HepG2 (cell line): ENCODE measurements around the gene CREB3. TPM values are rescaled to one million over a fixed set of nuclear protein-coding genes. Genes with fewer than 3 reads are reported as not detected.

Experiments used
- ARNTL ChIP-seq: sonication (generic); formaldehyde crosslinking; IDR thresholded peaks from 2 replicates; pipeline ENCODE4 v1.4.0; 2020; ENCODE audit warnings: mild to moderate bottlenecking, missing genetic modification reagents
- HCFC1 ChIP-seq: fragments of 150-350 bp; IDR thresholded peaks from 2 replicates; pipeline ENCODE4 v1.6.1; 2014; ENCODE audit warnings: low read depth, low read length
- POGZ ChIP-seq: sonication (generic); formaldehyde crosslinking; IDR thresholded peaks from 2 replicates; pipeline ENCODE4 v1.4.0; 2020; ENCODE audit warnings: mild to moderate bottlenecking, missing genetic modification reagents
- TARDBP ChIP-seq: sonication (generic); formaldehyde crosslinking; IDR thresholded peaks from 2 replicates; pipeline ENCODE4 v1.8.0; 2022; ENCODE audit warnings: mild to moderate bottlenecking, missing genetic modification reagents
- UBTF ChIP-seq: sonication (generic); formaldehyde crosslinking; IDR thresholded peaks from 2 replicates; pipeline ENCODE4 v1.4.0; 2020; ENCODE audit warnings: mild to moderate bottlenecking, missing genetic modification reagents
- ZBTB33 ChIP-seq: sonication (generic); formaldehyde crosslinking; IDR thresholded peaks from 2 replicates; pipeline ENCODE4 v1.4.0; 2020; ENCODE audit warnings: missing genetic modification reagents
- ZNF281 ChIP-seq: sonication (generic); formaldehyde crosslinking; IDR thresholded peaks from 2 replicates; pipeline ENCODE4 v1.4.0; 2020; ENCODE audit warnings: missing genetic modification reagents, borderline replicate concordance
- ZNF546 ChIP-seq: sonication (generic); formaldehyde crosslinking; conservative IDR thresholded peaks from 2 replicates; pipeline ENCODE4 v1.8.1; 2023; ENCODE audit warnings: mild to moderate bottlenecking, missing genetic modification reagents
- polyA plus RNA-seq, 8 experiments: library from polyadenylated mRNA; depleted of rRNA in 3 of 8; stranded (reverse) in 7 of 8; unstranded in 1 of 8; fragments of >200 nt; fragmentation: Illumina TruSeq in 4 of 8; extraction: Trizol in 4 of 8; gene quantifications; 2 replicates each; pipeline versions ENCODE4 v1.2.1 to v1.2.3, GENCODE V29; 2011 to 2016; ENCODE audit warnings: low read depth in 4 of 8, missing spikeins in 1 of 8, mixed read lengths in 1 of 8; ENCODE audit not compliant: insufficient read depth in 1 of 8
- total RNA-seq, 5 experiments: library from RNA; depleted of rRNA; stranded (reverse); fragments of >200 nt; fragmentation: Illumina TruSeq; extraction: Trizol; gene quantifications; 2 replicates each; pipeline ENCODE4 v1.2.3, GENCODE V29; 2016; ENCODE audit warnings: low read depth in 1 of 5
- TF ChIP-seq, protein P1 (sequence below): sonication (generic); formaldehyde crosslinking; IDR thresholded peaks from 2 replicates; pipeline ENCODE4 v1.5.1; 2020; ENCODE audit warnings: missing genetic modification reagents, mild to moderate bottlenecking, borderline replicate concordance
- TF ChIP-seq, protein P2 (sequence below): sonication (generic); formaldehyde crosslinking; IDR thresholded peaks from 2 replicates; pipeline ENCODE4 v1.5.0; 2020; ENCODE audit warnings: missing genetic modification reagents
- TF ChIP-seq, protein P3 (sequence below): sonication (generic); formaldehyde crosslinking; IDR thresholded peaks from 2 replicates; pipeline ENCODE4 v1.9.0; 2022; ENCODE audit warnings: missing genetic modification reagents, mild to moderate bottlenecking, borderline replicate concordance
- TF ChIP-seq, protein P4 (sequence below): sonication (generic); formaldehyde crosslinking; IDR thresholded peaks from 2 replicates; pipeline ENCODE4 v1.4.0; 2020; ENCODE audit warnings: missing genetic modification reagents
- TF ChIP-seq, protein P5 (sequence below): sonication (generic); formaldehyde crosslinking; IDR thresholded peaks from 2 replicates; pipeline ENCODE4 v1.4.0; 2020; ENCODE audit warnings: mild to moderate bottlenecking, missing genetic modification reagents

Gene CREB3
- total and polyA plus RNA-seq, 2 of the 13 experiments (the other 11 are each of a cell fraction or from before 2014, with no cell fraction given): 11.1 to 34.2 TPM

DNA sequence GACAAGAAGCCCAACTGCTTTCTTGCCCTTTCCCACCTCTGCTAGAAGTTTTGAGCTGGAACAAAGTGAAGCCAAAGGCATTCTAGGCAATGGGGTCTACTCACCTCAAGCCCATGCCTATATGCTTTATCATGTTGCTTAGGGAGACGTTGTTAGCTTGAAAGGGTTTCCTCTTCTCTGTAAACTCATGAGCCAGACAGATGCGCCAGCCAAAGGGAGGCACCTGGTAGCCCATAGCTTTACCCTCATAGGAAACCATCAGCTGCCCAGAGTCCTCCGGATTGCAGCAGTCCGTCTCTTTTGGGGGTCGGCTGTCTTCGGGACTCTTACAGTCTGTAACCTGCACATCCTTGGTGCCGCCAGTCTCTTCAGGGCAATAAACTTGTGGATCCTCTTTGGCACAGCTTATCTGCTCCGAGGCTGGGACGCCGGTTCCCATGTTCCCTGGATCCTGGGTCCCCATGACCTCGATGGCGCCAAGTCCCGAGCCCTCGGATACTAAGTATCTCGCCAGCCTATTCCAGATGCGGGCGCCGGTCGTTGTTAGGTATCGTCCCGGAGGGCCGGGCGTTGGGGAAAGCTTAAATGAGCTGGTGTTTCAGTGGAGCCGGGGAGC, 15.9 kb downstream of the CREB3 start (continued):
- TF ChIP-seq, protein P1, sequence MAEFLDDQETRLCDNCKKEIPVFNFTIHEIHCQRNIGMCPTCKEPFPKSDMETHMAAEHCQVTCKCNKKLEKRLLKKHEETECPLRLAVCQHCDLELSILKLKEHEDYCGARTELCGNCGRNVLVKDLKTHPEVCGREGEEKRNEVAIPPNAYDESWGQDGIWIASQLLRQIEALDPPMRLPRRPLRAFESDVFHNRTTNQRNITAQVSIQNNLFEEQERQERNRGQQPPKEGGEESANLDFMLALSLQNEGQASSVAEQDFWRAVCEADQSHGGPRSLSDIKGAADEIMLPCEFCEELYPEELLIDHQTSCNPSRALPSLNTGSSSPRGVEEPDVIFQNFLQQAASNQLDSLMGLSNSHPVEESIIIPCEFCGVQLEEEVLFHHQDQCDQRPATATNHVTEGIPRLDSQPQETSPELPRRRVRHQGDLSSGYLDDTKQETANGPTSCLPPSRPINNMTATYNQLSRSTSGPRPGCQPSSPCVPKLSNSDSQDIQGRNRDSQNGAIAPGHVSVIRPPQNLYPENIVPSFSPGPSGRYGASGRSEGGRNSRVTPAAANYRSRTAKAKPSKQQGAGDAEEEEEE (CRISPR knock-in tag): no peak
- no peak for TF ChIP-seq ZBTB33 (CRISPR knock-in tag)
- TF ChIP-seq POGZ (CRISPR knock-in tag): no peak
- no peak for TF ChIP-seq ZNF281 (CRISPR knock-in tag)
- TF ChIP-seq, protein P2, sequence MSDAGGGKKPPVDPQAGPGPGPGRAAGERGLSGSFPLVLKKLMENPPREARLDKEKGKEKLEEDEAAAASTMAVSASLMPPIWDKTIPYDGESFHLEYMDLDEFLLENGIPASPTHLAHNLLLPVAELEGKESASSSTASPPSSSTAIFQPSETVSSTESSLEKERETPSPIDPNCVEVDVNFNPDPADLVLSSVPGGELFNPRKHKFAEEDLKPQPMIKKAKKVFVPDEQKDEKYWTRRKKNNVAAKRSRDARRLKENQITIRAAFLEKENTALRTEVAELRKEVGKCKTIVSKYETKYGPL: no peak
- TF ChIP-seq UBTF (CRISPR knock-in tag): no peak
- TF ChIP-seq ARNTL: no peak
- TF ChIP-seq, protein P3, sequence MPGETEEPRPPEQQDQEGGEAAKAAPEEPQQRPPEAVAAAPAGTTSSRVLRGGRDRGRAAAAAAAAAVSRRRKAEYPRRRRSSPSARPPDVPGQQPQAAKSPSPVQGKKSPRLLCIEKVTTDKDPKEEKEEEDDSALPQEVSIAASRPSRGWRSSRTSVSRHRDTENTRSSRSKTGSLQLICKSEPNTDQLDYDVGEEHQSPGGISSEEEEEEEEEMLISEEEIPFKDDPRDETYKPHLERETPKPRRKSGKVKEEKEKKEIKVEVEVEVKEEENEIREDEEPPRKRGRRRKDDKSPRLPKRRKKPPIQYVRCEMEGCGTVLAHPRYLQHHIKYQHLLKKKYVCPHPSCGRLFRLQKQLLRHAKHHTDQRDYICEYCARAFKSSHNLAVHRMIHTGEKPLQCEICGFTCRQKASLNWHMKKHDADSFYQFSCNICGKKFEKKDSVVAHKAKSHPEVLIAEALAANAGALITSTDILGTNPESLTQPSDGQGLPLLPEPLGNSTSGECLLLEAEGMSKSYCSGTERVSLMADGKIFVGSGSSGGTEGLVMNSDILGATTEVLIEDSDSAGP: no peak
- TF ChIP-seq, protein P4, sequence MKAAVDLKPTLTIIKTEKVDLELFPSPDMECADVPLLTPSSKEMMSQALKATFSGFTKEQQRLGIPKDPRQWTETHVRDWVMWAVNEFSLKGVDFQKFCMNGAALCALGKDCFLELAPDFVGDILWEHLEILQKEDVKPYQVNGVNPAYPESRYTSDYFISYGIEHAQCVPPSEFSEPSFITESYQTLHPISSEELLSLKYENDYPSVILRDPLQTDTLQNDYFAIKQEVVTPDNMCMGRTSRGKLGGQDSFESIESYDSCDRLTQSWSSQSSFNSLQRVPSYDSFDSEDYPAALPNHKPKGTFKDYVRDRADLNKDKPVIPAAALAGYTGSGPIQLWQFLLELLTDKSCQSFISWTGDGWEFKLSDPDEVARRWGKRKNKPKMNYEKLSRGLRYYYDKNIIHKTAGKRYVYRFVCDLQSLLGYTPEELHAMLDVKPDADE (CRISPR knock-in tag): no peak
- no peak for TF ChIP-seq ZNF546 (CRISPR knock-in tag)
- TF ChIP-seq TARDBP (CRISPR knock-in tag): no peak
- no peak for TF ChIP-seq HCFC1
- TF ChIP-seq, protein P5, sequence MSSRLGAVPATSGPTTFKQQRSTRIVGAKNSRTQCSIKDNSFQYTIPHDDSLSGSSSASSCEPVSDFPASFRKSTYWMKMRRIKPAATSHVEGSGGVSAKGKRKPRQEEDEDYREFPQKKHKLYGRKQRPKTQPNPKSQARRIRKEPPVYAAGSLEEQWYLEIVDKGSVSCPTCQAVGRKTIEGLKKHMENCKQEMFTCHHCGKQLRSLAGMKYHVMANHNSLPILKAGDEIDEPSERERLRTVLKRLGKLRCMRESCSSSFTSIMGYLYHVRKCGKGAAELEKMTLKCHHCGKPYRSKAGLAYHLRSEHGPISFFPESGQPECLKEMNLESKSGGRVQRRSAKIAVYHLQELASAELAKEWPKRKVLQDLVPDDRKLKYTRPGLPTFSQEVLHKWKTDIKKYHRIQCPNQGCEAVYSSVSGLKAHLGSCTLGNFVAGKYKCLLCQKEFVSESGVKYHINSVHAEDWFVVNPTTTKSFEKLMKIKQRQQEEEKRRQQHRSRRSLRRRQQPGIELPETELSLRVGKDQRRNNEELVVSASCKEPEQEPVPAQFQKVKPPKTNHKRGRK: no peak
